ENCODE measurements around the gene DYNLRB1. TPM values are rescaled to one million over a fixed set of nuclear protein-coding genes. Genes with fewer than 3 reads are reported as not detected.

DYNLRB1 gene
- total and polyA plus RNA-seq, 2 donors (not counting 3 experiments of a cell fraction or from before 2014, with no cell fraction given), result 142 to 245 TPM

- no peak for FAIRE-seq
- peak overlapping the region; percentile 83 for H2AFZ ChIP-seq (ENCODE audit: low read depth, low read length)
- intact Hi-C loops (cut with micrococcal nuclease), result loop anchor here (2.0 kb wide), 1 partner anchor 151 kb away; no protein-coding TSS in a partner anchor
- H3K79me2 ChIP-seq (ENCODE audit: control insufficient read depth, insufficient read depth, low read length), result no peaks in the 10 kb centered on the region
- H3K27ac ChIP-seq (ENCODE audit: insufficient read depth, low read depth, low read length), result peak overlapping the region; percentile 51
- TF ChIP-seq POLR2A (IDR thresholded peaks at IDR 0.05; ENCODE audit: low read depth, low read length), result no peak
- TF ChIP-seq JUN (IDR thresholded peaks at IDR 0.05; ENCODE audit: borderline replicate concordance, insufficient read depth, insufficient read length, low read depth), result no peak
- TF ChIP-seq MAX (IDR thresholded peaks at IDR 0.05; ENCODE audit: insufficient read depth, insufficient read length), result no peak
- no peak for TF ChIP-seq EZH2 (IDR thresholded peaks at IDR 0.05; ENCODE audit: borderline replicate concordance, low read depth, low read length, severe bottlenecking)
- no peak for TF ChIP-seq GATA2 (IDR thresholded peaks at IDR 0.05; ENCODE audit: insufficient read depth, insufficient read length, low read depth, low read length)
- no peak for TF ChIP-seq MYC (IDR thresholded peaks at IDR 0.05; ENCODE audit: low read depth, low read length)
- no peak for TF ChIP-seq CTCF (IDR thresholded peaks at IDR 0.05; ENCODE audit: extremely low read depth in 1 of 2, insufficient read depth in 1 of 2, low read depth in 1 of 2, low read length in 2 of 2)
- TF ChIP-seq FOS (IDR thresholded peaks at IDR 0.05; ENCODE audit: borderline replicate concordance, insufficient read depth, low read length), result no peak
- no peak for TF ChIP-seq POLR2AphosphoS5 (IDR thresholded peaks at IDR 0.05; ENCODE audit: insufficient read depth, low read depth, low read length)
- H3K36me3 ChIP-seq (ENCODE audit: control insufficient read depth in 2 of 2, extremely low read depth in 1 of 2, insufficient read depth in 2 of 2, low read length in 2 of 2), result no peaks in the 10 kb centered on the region
- ChIA-PET POLR2A (interaction anchor here (1.2 kb wide), 1 partner anchor 146 kb away, joined by 4 read pairs; the partner anchor contains the start of gene TP53INP2), CTCF (interaction anchor here (1.4 to 3.1 kb wide), 7 partner anchors 20 to 246 kb away, joined by 3 to 10 read pairs (median 5); no protein-coding TSS in a partner anchor)
- peak overlapping the region; percentile 83 for H3K9ac ChIP-seq (replicated peaks; ENCODE audit: extremely low read depth, insufficient read depth, low read length)
- H3K4me2 ChIP-seq (ENCODE audit: insufficient read depth, low read length), result peak overlapping the region; percentile 46
- H4K20me1 ChIP-seq (replicated peaks; ENCODE audit: control insufficient read depth, extremely low read depth, insufficient read depth, low read length), result no peaks in the 10 kb centered on the region
- no peaks in the 10 kb centered on the region for H3K9me1 ChIP-seq (replicated peaks; ENCODE audit: control insufficient read depth, extremely low read depth, insufficient read depth, low read length)
- BruUV-seq (replicated peaks), result no TSS peak
- no peaks in the 10 kb centered on the region for H3K27me3 ChIP-seq (ENCODE audit: control insufficient read depth in 2 of 2, insufficient read depth in 2 of 2, low read length in 2 of 2)
- no peaks in the 10 kb centered on the region for H3K9me3 ChIP-seq (replicated peaks; ENCODE audit: control insufficient read depth, insufficient read depth, low read length)
- H3K4me3 ChIP-seq (replicated peaks in 1 of 3; ENCODE audit: insufficient read depth in 1 of 3, low read depth in 1 of 3, low read length in 3 of 3), result peak overlapping the region; percentile 54 to 92 (median 73)
- no peak for DNase-seq (ENCODE audit: low read depth, low spot score)
- no peaks in the 10 kb centered on the region for H3K4me1 ChIP-seq (ENCODE audit: control insufficient read depth, extremely low read depth, insufficient read depth, low read length)
- dilution Hi-C loops (cut with MboI; ENCODE audit: extremely low pct_ligation_motif_present, low sequenced_read_pairs), result no loop called here
These were observed 41.7 kb downstream of the DYNLRB1 start for GRCh38 chr20:34557936-34558319.
